Choroid plexus epithelial cell (primary cell): Measurements from ENCODE around the gene ZMIZ1.
"Not testable (repeated sequence)": the region's sequence is repeated elsewhere in the genome, so short reads cannot be mapped to it uniquely, and the experiment has no call there.

ENCODE experiments used
- DNase-seq: peaks from one replicate; pipeline ENCODE4 v3.0.0-alpha.2; 2010; ENCODE audit warnings: low read depth
- H3K4me3 ChIP-seq: 2 replicates; pipeline ENCODE4 v1.5.1; 2011; ENCODE audit warnings: low read depth, mild to moderate bottlenecking, control low read depth, low read length, moderate library complexity
- TF ChIP-seq, protein P1 (sequence below): conservative IDR thresholded peaks from 2 replicates; pipeline ENCODE4 v1.5.1; 2011; ENCODE audit warnings: low read depth, mild to moderate bottlenecking, control low read depth, inconsistent platforms, low read length, moderate library complexity

Gene ZMIZ1

GRCh38 chr10:79336739-79337138 lies 268.0 kb downstream of the ZMIZ1 start:
- peak; percentile 62 for DNase-seq
- no peak overlapping the region for H3K4me3 ChIP-seq
- TF ChIP-seq, protein P1, sequence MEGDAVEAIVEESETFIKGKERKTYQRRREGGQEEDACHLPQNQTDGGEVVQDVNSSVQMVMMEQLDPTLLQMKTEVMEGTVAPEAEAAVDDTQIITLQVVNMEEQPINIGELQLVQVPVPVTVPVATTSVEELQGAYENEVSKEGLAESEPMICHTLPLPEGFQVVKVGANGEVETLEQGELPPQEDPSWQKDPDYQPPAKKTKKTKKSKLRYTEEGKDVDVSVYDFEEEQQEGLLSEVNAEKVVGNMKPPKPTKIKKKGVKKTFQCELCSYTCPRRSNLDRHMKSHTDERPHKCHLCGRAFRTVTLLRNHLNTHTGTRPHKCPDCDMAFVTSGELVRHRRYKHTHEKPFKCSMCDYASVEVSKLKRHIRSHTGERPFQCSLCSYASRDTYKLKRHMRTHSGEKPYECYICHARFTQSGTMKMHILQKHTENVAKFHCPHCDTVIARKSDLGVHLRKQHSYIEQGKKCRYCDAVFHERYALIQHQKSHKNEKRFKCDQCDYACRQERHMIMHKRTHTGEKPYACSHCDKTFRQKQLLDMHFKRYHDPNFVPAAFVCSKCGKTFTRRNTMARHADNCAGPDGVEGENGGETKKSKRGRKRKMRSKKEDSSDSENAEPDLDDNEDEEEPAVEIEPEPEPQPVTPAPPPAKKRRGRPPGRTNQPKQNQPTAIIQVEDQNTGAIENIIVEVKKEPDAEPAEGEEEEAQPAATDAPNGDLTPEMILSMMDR: no peak

- not testable (repeated sequence) for DNase-seq
Measured at GRCh38 chr10:79337783-79338469, 269.2 kb downstream of the ZMIZ1 start.

DNA sequence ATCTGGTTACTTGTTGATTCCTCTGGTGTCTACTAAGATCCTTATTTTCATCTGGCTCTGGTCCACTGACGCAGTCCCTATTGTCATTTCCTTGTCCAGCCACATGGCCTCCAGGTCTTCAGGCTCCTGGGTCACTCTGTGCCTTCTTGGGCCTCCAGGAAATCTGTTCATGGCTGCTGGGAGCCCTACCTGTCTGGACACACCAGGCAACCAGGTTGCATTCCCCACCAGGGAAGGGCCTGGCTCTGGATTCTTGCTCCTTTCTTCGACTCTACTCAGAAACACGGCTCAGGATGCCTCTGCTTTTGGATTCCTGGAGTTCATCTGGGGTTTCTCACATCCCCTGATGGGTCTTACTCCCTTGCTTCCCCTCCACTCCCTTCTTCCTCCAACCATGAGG lies 270.5 kb downstream of the ZMIZ1 start:
- H3K4me3 ChIP-seq: no peak overlapping the region
- DNase-seq: no peak
- TF ChIP-seq, protein P1: no peak

More at GRCh38 chr10:79337783-79338469, 269.2 kb downstream of the ZMIZ1 start:
- H3K4me3 ChIP-seq: not testable (repeated sequence)

- TF ChIP-seq, protein P1: no peak
- peak; percentile 22 for DNase-seq
- H3K4me3 ChIP-seq: no peak overlapping the region
Measured at GRCh38 chr10:79340646-79341244, 272.0 kb downstream of the ZMIZ1 start.

DNA sequence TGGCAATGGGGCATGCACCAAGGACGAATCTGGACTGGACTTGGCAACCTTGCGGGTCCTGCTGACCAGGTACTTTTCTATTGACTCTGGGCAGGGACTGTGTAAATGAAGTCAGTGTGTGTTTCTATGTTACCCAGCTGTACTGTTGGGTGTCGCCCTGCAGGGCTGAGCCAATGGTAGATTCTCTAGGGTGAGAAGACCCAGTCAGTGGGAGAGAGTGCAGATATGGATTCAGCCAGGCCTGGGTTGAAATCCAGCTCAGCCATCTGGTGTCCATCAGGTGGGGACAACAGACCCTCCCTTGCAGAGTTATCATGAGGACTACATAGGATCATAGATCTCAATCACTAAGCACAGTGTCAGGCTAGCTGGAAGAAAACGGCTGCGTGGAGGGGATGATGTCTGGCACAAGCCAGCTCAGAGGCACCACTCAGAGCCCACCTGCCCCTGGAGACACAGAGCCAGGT lies 273.6 kb downstream of the ZMIZ1 start:
- DNase-seq: no peak
- H3K4me3 ChIP-seq: no peak overlapping the region
- TF ChIP-seq, protein P1: no peak

- H3K4me3 ChIP-seq: no peak overlapping the region
- DNase-seq: no peak
- TF ChIP-seq, protein P1: no peak
Measured at GRCh38 chr10:79342811-79343561, 274.2 kb downstream of the ZMIZ1 start.

- TF ChIP-seq, protein P1: no peak
- H3K4me3 ChIP-seq: no peak overlapping the region
- no peak for DNase-seq
Measured at GRCh38 chr10:79344502-79345195, 275.9 kb downstream of the ZMIZ1 start.
